Subcutaneous abdominal adipose tissue (tissue), 5 donors: Measurements from ENCODE around the gene LILRB5.
A peak's percentile ranks its signal among the peaks of the same experiment; 100 is the strongest.
"Not testable (repeated sequence)": the region's sequence is repeated elsewhere in the genome, so short reads cannot be mapped to it uniquely, and the experiment has no call there.

Source experiments
- H3K27ac ChIP-seq: one replicate; pipeline ENCODE4 v1.7.0; 2013; ENCODE audit warnings: low read depth, mild to moderate bottlenecking, inconsistent platforms, low read length, moderate library complexity
- H3K27me3 ChIP-seq, 5 donors: one replicate each; pipeline ENCODE4 v1.7.0; 2013; ENCODE audit warnings: low read length in 5 of 5, inconsistent platforms in 1 of 5; ENCODE audit not compliant: control insufficient read depth in 5 of 5, insufficient read depth in 4 of 5
- H3K36me3 ChIP-seq, 5 donors: one replicate each; pipeline ENCODE4 v1.7.0; 2013; ENCODE audit warnings: low read length in 5 of 5; ENCODE audit not compliant: control insufficient read depth in 5 of 5, insufficient read depth in 5 of 5
- H3K4me1 ChIP-seq, 5 donors: one replicate each; pipeline ENCODE4 v1.7.0; 2013; ENCODE audit warnings: low read length in 5 of 5, mild to moderate bottlenecking in 3 of 5, moderate library complexity in 1 of 5; ENCODE audit not compliant: control insufficient read depth in 5 of 5, insufficient read depth in 5 of 5
- H3K4me3 ChIP-seq, 5 donors: one replicate each; pipeline ENCODE4 v1.7.0; 2013; ENCODE audit warnings: low read length in 5 of 5, low read depth in 1 of 5
- H3K9ac ChIP-seq, 5 donors: one replicate each; pipeline ENCODE4 v1.7.0; 2013; ENCODE audit warnings: low read length in 5 of 5, mild to moderate bottlenecking in 4 of 5, moderate library complexity in 3 of 5
- H3K9me3 ChIP-seq, 5 donors: one replicate each; pipeline ENCODE4 v1.7.0; 2013; ENCODE audit warnings: low read length in 5 of 5; ENCODE audit not compliant: control insufficient read depth in 5 of 5
- donor health status: healthy.
- donor health status: healthy.
- donor health status: healthy.
- donor health status: healthy.
- donor health status: healthy.

The LILRB5 gene

GRCh38 chr19:54230031-54230430 lies 27.0 kb downstream of the LILRB5 start:
- Histone ChIP-seq H3K9me3 (peaks cover 0 to 2% (median 0%) of the 10 kb centered on the region in 5 donors), H3K4me1 (peaks cover 0 to 2% (median 0%) of the 10 kb centered on the region in 5 donors), H3K9ac (peak overlapping the region in 1 of 5 donors; percentile 7), H3K27me3 (peaks cover 0 to 14% (median 9%) of the 10 kb centered on the region in 5 donors), H3K4me3 (no peak overlapping the region), H3K36me3 (no peaks in the 10 kb centered on the region), H3K27ac (no peak overlapping the region)

- H3K36me3 ChIP-seq: no peaks in the 10 kb centered on the region
- peaks cover 0 to 2% (median 0%) of the 10 kb centered on the region in 5 donors for H3K4me1 ChIP-seq
- H3K27ac ChIP-seq: no peak overlapping the region
- no peak overlapping the region for H3K4me3 ChIP-seq
- no peaks in the 10 kb centered on the region for H3K9me3 ChIP-seq
- H3K27me3 ChIP-seq: peaks cover 0 to 11% (median 9%) of the 10 kb centered on the region in 5 donors
- no peak overlapping the region for H3K9ac ChIP-seq
Measured at GRCh38 chr19:54229146-54229545, 27.9 kb downstream of the LILRB5 start.

- H3K36me3 ChIP-seq: not testable (repeated sequence)
Measured at GRCh38 chr19:54224619-54225018, 32.5 kb downstream of the LILRB5 start.

DNA sequence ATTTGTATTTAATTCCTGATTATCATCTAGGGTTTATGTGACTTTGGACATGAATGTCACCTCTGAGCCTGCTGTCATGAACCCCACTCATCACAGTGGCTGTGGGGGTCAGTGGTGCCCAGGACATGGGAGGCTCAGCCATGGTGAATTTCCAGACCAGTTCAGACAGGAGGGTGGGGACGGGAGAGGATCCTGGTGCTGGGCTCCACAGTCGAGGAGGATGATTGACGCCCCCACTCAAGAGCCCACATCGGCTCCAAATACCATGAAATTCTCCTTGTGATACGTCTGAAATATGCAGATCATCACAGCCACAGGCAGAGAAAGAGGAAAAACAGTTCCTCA lies 33.2 kb downstream of the LILRB5 start:
- H3K9me3 ChIP-seq, H3K4me1 ChIP-seq, H3K27me3 ChIP-seq, H3K36me3 ChIP-seq, H3K4me3 ChIP-seq, H3K9ac ChIP-seq, H3K27ac ChIP-seq: not testable (repeated sequence)

More at GRCh38 chr19:54224619-54225018, 32.5 kb downstream of the LILRB5 start:
- H3K4me1 ChIP-seq, H3K4me3 ChIP-seq, H3K9ac ChIP-seq, H3K9me3 ChIP-seq, H3K27me3 ChIP-seq, H3K27ac ChIP-seq: not testable (repeated sequence)

DNA sequence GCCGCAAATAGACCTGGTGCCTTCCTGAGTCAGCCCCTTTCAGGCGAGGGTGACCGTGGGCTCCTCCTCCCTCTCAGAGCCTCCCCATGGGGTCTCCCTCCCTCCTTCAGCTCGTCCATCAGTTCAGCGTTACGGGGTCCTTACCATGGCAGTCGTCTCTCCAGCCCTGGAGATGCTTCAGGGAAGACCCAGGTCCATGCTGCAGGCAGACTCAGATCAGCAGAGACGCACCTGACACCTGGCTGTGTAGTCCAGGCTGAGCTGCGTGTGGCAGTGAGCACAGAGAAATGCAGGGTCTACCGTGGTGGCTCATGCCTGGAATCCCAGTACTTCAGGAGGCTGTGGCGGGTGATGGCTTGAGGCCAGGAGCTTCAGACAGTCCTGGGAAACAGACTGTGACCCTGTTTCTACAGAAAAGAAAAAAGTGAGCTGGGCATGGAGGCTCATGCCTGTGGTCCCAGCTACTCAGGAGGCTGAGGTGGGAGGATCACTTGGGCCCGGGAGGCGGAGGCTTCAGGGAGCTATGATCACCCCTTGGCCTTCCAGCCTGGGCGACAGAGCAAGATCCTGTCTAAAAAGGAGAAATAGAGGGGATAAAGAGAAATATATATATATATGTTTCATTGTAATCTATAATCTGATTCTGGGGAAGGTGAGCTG lies 33.7 kb downstream of the LILRB5 start:
- not testable (repeated sequence) for H3K27me3 ChIP-seq, H3K9me3 ChIP-seq, H3K4me3 ChIP-seq, H3K4me1 ChIP-seq, H3K9ac ChIP-seq, H3K27ac ChIP-seq
- peaks cover 0 to 10% (median 0%) of the 10 kb centered on the region in 5 donors for H3K36me3 ChIP-seq

DNA sequence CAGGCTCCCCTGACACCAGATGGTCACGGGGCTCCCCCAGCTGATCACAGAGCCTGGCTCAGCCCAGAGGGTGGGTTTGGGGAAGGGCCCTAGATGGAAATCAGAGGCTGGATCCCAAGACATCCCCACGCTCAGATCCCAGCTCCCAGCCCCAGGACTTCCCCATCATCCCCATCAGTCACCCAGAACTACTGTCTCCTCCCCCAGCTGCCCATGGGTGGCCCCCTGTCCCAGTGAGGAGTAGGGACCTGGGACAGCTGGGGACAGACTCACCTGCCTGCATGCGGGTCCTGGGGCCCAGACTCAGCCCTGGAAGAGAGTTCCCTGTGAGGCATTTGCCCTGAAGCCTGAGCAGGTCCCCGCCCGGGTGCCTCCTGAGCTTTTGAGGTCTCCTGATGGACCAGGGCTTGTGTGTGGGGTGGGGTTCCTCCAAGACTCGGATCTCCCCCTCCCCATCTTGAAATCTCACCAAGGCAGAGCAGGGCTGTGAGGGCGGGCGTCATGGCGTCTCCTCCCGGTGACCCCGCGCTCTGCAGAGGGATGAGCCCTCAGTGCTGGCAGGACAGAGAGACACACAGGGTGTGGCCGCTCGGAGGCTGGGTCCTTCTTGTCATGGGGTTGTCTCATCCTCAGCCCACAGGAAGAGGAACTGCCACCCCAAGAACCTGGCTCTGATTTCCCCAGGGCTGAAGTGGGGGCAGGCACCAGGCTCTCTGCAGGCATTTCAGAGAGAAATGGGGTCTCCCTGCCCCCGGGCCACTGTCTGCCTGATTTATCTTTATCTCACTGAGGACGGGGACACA lies 34.4 kb downstream of the LILRB5 start, which contains the start of gene LILRB3:
LILRB3 (minus strand) TSS at position 534 of the 803 bp plus-strand sequence; CDS start at position 503, 31 bp downstream.
- Histone ChIP-seq H3K4me3 (peak within 1 kb of the TSS in 2 of 5 donors; percentile 34), H3K36me3 (peaks cover 0 to 14% (median 0%) of the 10 kb centered on the region in 5 donors)
- not testable (repeated sequence) for H3K4me1 ChIP-seq, H3K9ac ChIP-seq, H3K9me3 ChIP-seq, H3K27ac ChIP-seq, H3K27me3 ChIP-seq

DNA sequence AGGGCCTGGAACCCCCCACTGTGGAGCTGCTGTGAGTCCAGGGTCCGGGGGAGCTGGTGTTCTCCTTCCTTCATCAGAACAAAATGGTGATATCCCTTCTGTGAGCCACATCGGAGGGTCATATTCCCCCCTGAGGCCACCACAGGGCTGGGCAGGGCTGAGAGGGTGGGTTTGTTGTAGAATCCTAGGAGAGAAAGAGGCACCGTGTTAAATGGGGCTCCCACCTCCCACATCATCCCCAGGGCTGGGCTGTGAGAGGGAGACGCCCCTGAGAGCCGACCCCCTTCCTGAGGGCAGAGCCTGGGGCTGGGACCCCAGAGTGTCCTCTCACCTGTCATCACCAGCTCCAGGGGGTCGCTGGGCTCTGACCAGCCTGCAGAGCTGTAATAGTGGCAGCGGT lies 35.1 kb downstream of the LILRB5 start:
- H3K9ac ChIP-seq, H3K27me3 ChIP-seq, H3K9me3 ChIP-seq, H3K27ac ChIP-seq, H3K4me3 ChIP-seq, H3K4me1 ChIP-seq: not testable (repeated sequence)
- H3K36me3 ChIP-seq: peaks cover 0 to 16% (median 0%) of the 10 kb centered on the region in 5 donors

DNA sequence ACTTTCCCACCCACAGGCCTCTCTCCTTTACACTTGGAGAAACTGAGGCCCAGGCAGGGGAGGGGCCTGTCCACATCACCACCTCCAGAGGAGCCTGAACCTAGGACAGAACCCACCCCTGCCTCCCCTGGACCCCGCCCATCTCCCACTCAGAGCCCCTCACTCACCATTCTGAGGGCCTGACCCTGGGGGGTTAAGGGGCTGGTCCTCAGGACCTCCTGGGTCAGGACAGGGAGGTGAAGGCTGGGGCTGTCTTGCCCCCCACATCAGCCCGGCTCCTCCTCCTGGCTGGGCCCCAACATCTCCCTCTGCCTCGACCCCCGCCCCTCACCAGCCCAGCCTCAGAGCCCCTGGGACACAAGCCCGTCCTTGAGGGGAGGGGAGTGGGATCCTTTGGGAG lies 37.4 kb downstream of the LILRB5 start:
- H3K27ac ChIP-seq, H3K27me3 ChIP-seq, H3K4me3 ChIP-seq, H3K4me1 ChIP-seq, H3K9ac ChIP-seq, H3K9me3 ChIP-seq: not testable (repeated sequence)
- peaks cover 0 to 21% (median 6%) of the 10 kb centered on the region in 5 donors for H3K36me3 ChIP-seq

DNA sequence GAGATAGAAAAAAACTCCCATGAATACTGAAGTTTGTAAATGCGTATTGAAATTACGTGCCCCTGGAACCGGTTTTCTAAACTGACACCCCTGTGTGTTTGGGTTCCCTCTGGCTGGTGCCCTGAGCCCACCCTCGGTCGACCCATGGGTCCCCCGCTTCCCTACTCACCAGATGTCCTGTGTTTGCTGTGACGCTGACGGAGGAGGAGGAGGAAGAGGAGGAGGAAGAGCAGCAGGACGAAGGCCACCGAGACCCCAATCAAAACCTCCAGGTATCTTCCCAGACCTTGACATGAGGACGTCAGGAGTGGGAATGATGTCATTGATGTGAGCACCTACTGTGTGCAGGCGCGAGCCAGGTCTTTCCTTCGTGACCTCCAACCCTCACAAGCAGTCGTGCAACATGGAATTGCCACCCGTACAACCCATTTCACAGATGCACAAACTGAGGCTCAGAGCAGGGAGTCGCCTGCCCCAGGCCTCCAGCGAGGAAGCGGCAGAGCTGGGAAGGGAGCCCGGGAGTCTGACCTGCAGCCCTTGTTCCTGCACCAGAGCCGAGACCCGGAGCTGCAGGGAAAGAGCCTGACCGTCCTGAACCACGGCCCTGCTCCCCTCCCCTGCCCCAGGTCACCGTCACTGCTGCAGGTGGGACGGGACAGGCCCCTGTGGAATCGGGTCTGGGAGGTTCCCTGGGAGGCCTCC lies 38.0 kb downstream of the LILRB5 start:
- Histone ChIP-seq H3K4me1 (peaks cover 0 to 4% (median 0%) of the 10 kb centered on the region in 5 donors), H3K27me3 (peaks cover 0 to 7% (median 4%) of the 10 kb centered on the region in 5 donors), H3K9ac (no peak overlapping the region), H3K27ac (no peak overlapping the region), H3K4me3 (no peak overlapping the region), H3K36me3 (peaks cover 0 to 21% (median 6%) of the 10 kb centered on the region in 5 donors), H3K9me3 (no peaks in the 10 kb centered on the region)

GRCh38 chr19:54218259-54218658 lies 38.8 kb downstream of the LILRB5 start:
- H3K27me3 ChIP-seq: peaks cover 0 to 6% (median 2%) of the 10 kb centered on the region in 5 donors
- no peak overlapping the region for H3K9ac ChIP-seq
- peaks cover 0 to 21% (median 6%) of the 10 kb centered on the region in 5 donors for H3K36me3 ChIP-seq
- H3K4me3 ChIP-seq: no peak overlapping the region
- no peak overlapping the region for H3K27ac ChIP-seq
- no peaks in the 10 kb centered on the region for H3K9me3 ChIP-seq
- H3K4me1 ChIP-seq: peaks cover 0 to 2% (median 0%) of the 10 kb centered on the region in 5 donors
